Measurements from ENCODE around the gene BTG1.

GRCh38 chr12:92108651-92109050, 37.0 kb downstream of the BTG1 start:
- no peak for TF ChIP-seq EZH2phosphoT487 (IDR thresholded peaks at IDR 0.05)
- no peak for TF ChIP-seq CTCF (IDR thresholded peaks at IDR 0.05)
- TF ChIP-seq EZH2 (IDR thresholded peaks at IDR 0.05): no peak
